ENCODE data around the gene MOGAT3.

Gene MOGAT3

DNA sequence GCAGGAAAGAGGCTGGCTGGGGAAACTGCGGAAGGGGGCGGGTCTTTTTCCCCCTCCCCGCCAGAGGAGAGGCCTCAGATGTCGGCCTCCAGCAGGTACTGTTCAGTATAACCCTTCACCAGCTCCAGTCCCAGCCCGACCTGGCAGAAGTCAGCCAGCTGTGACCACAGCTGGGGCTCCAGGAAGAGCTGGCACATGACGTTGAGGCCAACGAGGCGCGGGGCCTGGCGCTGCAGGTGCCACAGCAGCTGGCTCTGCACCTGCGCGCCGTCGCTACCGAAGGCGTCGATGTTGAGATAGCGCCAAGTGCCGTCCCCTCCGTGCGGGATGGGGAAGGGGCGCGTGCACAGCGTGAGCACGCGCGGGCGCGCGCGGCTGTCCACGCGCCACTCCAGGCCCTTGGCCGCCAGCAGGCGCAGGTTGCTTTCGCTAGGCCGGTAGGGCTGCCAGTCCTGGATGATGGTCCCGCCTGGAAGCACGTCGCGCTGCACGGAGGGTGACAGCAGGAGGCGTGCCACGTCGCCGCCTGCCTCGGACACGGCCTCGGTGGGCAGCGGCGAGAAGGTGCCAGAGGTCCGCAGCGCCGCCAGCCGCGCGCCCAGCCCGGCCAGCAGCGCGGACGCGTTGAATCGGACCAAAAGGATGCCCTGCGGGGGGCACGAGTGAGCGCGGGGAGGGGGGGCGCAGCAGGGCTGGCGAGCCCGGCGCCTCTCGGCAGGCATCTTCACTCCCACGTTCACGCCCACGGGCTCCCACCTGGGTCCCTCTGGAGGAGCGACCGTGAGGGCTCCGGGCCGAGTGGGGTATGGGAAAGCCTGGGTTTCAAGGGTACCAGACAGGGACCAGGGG is 28.6 kb downstream of the MOGAT3 start:
- no peak for DNase-seq (ENCODE audit: low read depth)

DNA sequence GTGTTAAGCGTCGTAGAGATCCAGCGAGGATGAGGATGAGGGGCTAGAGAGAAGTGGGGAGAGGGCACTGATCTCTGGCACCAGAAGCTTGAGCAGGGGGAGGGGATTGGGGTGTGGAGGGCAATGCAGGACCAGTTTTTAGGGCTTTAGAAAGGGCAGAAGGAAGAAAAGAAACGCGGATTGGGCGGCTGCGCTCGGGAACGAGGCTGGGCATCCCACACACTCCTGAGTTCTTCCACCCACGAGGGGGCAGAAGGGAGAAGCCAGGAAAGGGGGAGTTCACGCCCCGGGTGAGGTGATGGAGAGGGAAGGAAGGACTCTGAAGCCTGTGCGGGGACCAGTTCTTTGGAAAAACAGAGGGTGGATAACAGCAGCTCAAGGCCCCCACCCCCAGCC is 29.4 kb downstream of the MOGAT3 start:
- no peak for DNase-seq (ENCODE audit: low read depth)

DNA sequence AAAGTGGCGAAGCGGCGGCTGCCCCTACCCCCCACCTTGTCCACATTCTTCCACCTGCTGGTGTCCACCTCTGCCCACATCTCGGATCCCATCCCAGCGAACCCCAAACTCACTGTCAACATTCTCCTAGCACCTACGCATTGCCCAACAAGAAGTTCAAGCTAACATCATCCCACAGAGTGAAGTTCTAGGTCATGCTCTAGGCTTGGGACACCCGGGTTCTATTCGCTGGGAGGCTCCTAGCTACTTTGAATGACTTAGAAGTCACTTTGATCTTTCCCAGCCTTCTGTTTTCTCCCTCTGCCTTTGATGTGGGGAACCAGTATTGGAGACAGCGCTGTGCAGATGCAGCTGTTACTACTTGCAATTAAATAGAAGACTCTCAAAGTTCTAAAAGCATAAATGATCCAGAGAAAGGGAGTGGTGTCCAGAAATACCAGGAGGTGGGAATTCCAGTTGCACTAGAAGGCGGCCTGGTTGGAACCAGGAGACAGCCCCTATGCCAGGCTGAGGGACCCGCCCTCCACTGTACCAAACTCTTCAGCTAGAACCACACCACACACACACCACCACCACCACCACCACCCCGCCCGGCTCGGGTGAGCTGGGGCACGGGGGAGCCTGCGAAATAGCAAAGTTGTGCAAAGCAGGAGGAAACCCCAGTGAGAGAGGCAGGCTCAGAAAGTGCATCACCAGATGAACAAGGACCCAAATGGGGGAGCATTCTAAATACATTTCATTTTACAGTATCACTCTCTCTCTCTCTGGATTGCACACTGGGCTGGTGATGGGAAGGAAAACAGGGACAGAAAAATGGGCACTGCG is 30.0 kb downstream of the MOGAT3 start:
- no peak for DNase-seq (ENCODE audit: low read depth)

DNA sequence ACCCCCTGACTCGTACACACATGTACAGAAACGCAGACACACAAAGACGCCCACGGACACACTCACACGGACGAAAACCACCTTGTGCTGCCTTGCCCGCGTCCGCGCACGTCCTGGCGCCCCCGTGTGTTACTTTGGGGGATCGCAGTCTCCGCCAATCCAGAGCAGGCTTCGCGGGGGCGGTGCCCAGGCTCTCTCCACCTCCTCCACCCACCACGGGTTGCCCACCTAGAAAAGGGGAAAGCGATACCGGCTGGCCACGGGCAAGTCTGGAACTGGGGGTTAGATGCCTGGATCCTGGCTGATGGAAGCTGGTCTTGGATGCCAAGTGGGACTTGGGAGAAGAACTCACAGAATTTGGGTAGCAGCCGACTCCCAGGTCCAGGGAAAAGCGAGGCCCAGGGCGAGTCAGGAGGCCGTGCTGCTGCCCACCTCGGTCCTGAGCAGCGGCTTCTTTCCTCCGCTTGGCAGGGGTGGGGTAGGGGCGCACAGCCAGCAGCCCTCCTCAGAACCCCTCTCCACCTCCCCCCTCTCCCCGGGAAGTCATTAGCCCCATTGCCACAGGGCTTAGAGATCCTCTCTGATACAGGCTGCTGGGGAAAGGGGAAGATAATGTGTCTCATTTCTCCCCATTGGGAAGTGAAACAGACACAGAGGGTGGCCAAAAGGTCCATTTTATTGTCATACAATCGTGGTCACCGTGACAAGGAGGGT is 30.8 kb downstream of the MOGAT3 start:
- no peak for DNase-seq (ENCODE audit: low read depth)

DNA sequence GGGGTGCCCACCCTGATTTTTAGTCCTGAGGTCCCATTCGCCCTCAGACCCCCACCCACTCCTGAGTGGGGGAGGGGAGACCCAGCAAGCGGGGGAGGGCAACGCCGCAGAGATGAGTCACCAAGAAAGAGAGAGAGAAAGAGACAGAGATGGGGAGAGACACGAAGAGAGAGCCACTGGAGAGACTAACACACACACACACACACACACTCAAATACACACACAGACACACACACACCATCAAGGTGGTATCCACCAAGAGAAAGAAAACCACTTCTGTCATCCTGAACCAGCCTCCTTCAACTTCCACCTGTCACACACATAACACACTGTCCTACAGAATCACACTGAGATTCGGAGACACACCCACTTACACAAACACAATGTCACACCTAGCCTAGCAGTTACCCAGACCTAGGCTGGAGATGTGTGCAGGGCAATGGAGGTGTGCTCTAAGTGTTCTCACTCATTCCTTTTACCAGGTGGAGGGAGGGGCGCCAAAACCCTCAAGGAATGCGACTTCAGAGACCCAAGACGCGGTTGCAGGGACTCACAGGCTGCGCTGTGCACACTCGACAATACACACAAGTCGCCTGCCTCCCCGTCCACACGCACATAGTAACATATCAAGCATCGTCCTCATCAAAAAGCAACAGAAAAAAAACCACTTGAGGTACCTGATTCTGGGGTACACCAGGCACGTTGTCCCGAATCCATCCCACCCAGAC is 31.6 kb downstream of the MOGAT3 start:
- DNase-seq (ENCODE audit: low read depth): no peak

DNA sequence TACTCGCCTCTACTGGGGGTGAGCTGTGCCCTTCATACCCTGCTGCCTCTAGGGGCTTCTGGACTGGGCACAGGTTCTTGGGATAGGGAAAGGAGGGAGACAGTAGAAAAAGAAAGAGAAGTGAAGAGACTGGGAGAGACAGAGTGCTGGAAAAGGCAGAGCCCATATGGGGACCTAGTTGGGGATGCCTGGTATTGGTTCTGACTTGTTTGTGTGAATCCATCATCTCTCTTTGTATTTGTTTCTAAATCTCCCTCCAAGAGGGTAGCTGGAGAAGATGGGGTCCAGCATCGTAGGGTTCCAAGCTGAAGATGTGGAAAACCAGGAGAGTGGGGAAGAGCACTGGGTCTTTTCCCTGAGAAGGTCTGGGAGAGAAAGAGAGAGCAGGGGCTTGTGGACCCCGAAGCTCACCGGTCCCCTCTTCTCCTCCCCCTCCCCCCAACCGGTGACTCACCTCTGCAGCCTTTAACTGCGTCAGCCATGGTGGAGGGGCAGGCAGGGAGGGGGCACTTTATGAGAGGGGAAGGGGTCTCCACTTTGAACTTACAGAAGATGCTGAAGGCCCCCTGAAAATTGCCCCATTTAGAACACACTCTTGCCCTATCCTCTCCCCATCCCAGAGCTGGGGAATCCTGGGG is 32.3 kb downstream of the MOGAT3 start:
- no peak for DNase-seq (ENCODE audit: low read depth)

DNA sequence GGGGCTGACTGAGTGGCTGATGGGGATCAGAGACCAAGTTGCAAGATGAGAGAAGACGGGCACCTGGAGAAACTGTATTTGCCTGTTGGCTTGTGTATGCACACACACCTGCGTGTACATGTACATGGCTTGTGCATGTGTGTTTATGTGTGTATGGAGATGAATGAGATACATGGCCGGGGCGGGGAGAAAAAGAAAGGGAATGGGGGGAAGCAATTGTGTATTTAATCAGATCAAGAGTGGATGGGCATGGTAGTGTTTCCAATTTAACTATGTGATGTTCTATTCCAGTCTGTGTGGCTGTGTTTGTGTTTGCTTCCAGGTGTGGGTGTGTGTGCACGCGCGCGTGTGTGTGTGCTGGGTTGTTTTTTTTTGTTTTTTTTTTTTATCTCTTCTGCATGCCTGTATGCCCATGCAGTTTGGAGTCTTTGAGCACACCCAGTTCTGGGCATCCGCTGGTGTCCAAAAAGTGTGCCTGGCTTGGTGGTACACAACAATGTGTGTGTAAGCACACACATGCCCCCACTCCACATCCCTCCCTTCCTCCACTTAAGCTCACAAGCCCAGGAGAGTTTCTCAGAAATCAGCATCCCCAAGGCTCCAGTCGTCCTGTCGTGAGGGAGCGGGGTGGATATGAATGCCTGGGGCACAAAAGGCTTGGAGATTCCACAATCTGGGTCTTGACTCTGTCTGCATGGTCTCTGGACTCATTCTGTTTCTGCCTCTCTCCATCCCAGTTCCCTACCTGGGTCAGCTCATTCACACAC is 33.0 kb downstream of the MOGAT3 start:
- no peak for DNase-seq (ENCODE audit: low read depth)

DNA sequence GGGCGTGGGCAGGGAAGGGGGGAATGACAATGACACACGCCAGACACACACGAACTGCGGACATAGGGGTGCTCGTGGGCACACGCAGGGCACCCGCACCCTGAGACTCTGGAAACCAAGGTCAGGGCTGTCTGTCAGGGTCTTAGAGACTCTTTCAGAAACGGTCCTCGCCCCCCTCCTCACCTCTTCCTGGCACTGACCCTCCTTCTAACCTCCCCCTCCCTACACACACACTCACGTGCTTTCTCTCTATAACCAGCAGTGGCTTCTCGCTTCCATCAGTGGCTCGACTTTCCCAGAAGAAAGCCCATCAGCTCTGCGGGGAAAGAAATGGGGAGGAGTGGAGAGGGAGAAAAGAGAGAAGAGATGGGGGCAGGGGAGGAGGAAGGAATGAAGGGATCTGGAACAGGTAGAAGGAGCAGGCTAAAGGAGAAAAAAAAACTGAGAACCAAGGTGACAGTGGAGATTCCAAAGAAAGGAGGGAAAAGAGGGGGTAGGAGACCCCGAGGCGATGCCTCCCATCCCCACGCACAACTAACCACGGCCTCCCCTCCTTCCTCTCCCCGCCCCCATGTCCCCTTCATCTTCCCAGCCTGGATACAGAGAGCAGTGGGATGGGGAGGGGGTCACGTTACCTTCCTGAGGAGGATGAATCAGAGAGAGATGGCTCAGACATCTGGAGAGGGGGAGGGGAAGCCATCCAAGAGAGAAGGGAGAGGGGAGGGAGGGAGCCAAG is 33.8 kb downstream of the MOGAT3 start:
- DNase-seq (ENCODE audit: low read depth): no peak

DNA sequence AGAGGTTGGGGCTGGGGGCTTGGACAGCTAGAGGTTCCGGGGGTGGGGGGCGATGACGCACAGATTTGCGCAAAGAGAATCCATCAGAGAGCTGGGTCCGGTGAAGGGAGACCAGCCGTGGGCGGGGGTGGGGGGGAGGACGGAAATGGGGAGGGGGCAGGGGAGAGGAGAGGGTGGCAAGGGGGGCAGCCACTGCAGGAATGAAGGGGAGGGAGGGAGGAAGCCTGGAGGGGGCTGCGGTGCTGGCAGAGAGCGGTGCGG is 34.3 kb downstream of the MOGAT3 start:
- no peak for DNase-seq (ENCODE audit: low read depth)

DNA sequence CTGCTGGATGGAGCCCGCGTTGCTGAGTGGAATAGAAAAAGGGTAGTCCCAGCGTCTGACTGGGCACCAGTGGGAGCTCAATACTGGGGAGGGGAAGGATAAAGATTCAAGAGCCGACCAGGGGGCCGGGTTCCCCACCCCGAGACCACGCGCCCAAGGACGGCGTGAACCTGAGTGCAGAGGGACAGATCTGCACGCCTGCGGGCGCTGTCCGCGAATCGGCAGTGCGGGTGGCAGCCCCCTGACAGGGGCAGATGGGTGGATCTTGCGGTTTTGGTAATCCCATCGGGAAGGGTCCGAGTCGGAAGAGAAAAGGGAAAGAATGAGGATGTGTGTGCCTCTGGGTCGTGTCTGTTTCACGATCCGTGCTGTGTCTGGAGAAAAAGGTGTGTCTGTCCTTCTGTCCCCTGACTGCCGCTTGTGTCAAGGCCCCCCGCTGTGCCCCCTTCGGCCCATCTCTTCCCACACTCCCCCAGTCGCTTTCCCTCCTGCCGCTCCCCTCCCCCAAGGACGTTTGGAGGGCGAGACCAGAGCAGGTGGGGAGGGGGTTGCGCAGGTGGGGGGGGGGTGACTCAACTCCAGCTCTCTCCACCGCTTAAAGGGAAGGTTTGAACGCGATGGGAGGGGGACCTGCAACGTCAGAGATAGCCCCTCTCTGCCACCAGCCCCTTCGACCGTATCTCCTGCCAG is 34.7 kb downstream of the MOGAT3 start:
- DNase-seq (ENCODE audit: low read depth): no peak

DNA sequence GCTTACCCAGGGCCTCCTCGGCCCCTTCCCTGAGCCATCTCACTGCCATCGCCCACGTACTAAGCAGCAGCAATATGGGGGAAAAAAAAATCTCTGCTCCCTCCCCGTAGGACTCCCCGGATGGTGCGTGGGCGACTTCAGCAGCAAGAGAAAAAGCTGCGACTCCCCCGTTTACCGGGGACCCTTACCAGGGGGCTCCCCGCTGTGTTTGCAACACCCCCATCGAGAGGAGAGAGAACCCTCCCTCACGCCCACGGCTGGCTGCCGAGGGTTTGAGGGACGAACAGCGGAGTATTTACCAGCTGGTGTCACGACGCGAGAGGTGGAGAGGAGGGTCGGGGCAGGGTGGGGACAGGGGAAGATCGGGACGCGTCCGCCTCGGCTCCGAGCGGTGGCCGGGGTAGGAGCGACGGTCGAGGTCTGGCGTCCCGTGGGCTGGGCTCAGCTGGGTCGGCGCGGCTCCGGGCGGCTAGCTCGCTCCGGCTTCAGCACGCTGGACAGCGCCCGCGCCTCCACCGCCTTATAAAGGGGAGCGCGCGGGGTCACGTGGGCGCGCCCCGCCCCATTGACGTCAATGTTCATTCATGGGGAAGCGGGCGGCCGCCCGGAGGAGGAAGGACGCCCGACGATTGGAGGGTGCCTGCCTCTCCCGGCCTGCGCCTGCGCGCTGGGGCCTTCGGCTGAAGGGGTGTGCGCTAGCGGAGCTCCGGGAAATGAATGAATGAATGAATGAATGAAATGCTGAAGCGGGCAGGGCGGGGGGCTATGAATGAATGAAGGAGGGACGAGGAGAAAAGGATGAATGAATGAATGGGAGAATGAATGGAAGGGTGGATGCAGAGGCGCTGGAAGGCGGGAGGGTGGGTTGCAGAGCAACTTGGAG is 35.5 kb downstream of the MOGAT3 start, which contains the start of gene VGF:
VGF (minus strand) TSS at position 495 of the 883 bp plus-strand sequence. CDS start 726 bp downstream, outside the sequence.
- DNase-seq (ENCODE audit: low read depth): no peak

DNA sequence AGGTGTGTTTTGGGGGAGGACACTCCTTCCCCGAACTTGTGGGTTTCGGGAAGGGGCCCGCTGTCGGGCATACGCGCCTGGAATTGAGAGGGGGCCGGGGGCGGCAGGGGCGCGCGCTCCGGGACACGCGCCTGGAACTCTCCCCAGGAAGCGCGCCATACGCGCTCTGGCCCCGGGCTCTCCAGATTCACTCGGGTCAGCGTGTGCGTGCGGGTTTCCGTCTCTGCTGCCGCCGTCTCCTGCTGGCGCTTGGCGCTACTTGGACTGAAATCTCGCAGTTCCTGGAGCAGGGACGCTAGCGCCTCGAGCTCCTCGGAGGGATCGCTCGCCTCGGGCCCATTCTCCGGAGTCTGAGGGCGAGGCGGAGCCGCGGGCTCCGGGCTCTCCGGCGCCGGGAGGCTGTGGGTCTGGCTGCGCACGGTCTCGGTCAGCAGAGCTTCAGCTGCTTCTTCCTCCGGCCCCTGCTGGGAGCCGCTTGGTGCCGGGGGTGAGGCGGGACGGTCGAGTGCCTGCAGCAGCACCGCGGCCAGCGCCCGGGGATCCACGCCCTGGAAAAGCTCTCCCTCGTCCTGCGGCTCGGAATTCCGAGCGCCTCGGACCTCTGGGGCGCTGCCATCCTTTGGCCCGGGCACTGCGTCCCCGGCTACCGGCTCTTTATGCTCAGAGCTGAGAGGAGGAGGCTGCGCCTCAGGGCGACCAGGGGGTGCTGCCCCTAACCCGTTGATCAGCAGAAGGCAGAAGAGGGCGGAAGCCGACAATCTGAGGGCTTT is 36.6 kb downstream of the MOGAT3 start:
- DNase-seq (ENCODE audit: low read depth): no peak

DNA sequence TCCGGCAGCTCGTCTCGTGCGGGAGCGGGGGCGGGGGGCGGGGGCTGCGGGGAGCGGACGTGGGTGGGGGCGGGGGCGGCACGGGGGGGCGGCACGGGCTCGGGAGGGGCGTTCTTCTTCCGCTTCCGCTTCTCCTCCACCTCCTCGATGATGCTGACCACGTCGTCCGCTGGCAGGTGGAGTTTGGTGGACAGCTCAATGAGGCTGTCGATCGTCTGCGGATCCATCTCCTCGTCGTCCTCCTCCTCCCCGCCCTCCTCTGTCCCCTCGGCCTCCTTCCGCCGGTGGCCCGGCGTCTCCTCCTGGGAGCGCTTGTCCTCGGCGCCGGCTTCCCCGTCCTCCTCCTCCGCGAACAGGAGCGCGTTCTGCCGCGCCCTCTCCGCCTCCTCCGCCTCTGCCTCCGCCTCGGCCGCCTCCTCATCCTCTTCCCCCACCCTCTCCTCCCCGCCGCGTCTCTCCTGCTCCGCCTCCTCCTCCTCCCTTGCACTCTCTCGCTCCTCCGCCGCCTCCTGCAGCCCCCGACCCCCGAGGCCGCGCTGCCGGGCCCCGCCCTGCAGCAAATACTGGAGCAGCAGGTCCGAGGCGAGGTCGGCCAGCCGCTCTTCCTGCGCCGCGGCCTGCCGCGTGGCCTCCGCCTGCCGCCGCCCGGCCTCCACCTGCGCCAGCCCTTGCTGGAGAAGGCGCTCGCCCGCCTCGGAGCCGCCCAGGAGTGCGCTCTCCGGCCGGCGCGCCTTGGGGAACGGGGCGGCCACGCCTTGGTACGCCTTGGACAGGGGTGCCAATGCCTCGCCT is 37.4 kb downstream of the MOGAT3 start:
- no peak for DNase-seq (ENCODE audit: low read depth)

DNA sequence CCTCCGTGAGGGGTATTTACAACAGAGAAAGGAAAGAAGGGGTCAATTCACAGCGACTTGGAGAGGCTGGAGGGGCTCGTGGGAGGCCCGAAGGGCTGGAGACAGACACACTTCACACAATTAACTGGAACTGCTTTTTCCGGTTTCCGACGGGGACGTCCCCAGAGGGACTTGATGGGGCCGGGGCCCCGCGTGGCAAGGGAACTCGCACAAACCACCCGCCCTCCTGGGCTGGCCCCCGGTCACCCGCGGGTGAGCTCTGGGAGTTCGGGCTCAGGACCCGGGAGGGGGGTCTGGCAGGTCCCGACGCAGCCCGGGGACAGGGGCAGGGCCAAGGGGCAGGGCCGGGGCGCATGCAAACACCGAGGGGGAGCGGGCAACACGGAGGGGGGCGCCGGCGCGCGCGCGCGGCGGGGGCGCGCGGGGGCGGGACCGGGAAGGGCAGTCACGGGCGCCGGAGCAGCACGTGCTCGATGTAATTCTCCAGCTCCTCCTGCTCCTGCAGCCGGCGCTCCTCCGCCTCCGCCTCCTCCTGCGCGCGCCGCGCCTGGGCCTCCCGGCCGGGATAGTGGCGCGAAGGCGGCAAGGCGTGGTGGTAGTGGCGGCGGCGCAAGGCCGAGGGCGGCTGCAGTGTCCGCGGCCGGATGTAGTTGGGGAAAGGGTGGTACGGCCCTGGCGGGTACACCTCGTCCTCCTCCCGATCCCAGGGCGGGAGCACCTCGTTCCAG is 38.1 kb downstream of the MOGAT3 start:
- no peak for DNase-seq (ENCODE audit: low read depth)

DNA sequence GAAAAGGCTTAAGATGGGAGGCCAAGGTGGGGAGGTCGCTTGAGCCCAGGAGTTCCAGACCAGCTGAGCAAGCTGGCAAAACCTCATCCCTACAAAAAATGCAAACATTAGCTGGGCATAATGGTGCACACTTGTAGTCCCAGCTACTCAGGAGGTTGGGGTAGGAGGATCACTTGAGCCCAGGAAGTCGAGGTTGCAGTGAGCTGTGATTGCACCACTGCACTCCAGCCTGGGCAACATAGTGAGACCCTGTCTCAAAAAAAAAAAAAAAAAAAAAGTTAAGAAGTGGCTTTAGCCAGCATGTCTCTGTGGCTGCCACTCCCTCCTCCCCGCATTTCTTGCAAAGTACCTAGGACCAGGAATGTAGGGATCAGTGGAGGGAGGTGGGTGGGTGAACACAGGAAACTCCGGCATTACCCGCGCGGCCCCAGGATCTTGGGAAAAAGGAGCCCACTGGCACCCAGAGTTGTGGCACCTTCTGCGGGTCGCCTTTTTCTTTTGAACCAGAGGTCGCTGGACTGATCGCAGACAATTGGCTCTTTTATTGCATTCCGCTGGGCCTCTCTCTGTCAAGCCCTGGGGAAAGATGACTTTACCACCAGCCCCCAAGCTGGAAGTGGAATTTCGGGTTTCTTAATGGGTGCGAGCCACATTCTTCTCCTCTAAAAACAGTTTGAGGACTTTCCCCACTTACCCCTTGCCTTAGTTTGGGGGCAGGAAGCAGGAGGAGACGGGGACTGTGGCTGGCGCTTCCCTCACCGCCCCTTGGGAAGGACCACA is 39.0 kb downstream of the MOGAT3 start:
- DNase-seq (ENCODE audit: low read depth): no peak

Measured in GM04503 (cell line).